Keratinocyte (primary cell): ENCODE measurements around the gene WDFY2. TPM values are rescaled to one million over a fixed set of nuclear protein-coding genes. Genes with fewer than 3 reads are reported as not detected.

Experiments
- DNase-seq: peaks from one replicate; pipeline ENCODE4 v3.0.0-alpha.2; 2011; ENCODE audit warnings: low read depth, missing footprints, low spot score
- FAIRE-seq: peaks from 2 replicates; lab custom pipeline; 2011; peaks lifted over from hg19 to GRCh38; lab: Jason Lieb, UNC
- H2AFZ ChIP-seq: 2 replicates; pipeline ENCODE4 v1.6.0; 2012; ENCODE audit warnings: low read length, control low read depth, inconsistent platforms; ENCODE audit not compliant: control insufficient read depth
- H3K27ac ChIP-seq: 2 replicates; pipeline ENCODE4 v1.5.1; 2011; ENCODE audit warnings: low read length; ENCODE audit not compliant: control insufficient read depth, insufficient read depth
- H3K27me3 ChIP-seq: 3 replicates; pipeline ENCODE4 v1.6.0; 2011; ENCODE audit warnings: low read length; ENCODE audit not compliant: control insufficient read depth, insufficient read depth; ENCODE audit errors: extremely low read depth
- H3K36me3 ChIP-seq, 2 experiments: 2 replicates in 1 of 2; 3 replicates in 1 of 2; pipeline ENCODE4 v1.5.1; 2011; ENCODE audit warnings: low read length in 2 of 2, mild to moderate bottlenecking in 1 of 2; ENCODE audit not compliant: control insufficient read depth in 2 of 2, insufficient read depth in 2 of 2; ENCODE audit errors: extremely low read depth in 1 of 2
- H3K4me1 ChIP-seq: 3 replicates; pipeline ENCODE4 v1.5.1; 2011; ENCODE audit warnings: low read length; ENCODE audit not compliant: control insufficient read depth, insufficient read depth; ENCODE audit errors: extremely low read depth
- H3K4me2 ChIP-seq: 3 replicates; pipeline ENCODE4 v1.6.0; 2011; ENCODE audit warnings: low read depth, low read length; ENCODE audit not compliant: control insufficient read depth, insufficient read depth; ENCODE audit errors: extremely low read depth
- H3K4me3 ChIP-seq, 3 experiments: fragments of 200-600 bp in 1 of 3; sonication (generic) in 1 of 3; 2 replicates in 2 of 3; 3 replicates in 1 of 3; pipeline ENCODE4 v1.5.1; 2011 to 2016; ENCODE audit warnings: low read length in 3 of 3, mild to moderate bottlenecking in 3 of 3, control low read depth in 2 of 3, inconsistent platforms in 1 of 3, low read depth in 1 of 3, mixed read lengths in 1 of 3, mixed run types in 1 of 3, moderate library complexity in 1 of 3; ENCODE audit not compliant: control insufficient read depth in 2 of 3, insufficient read depth in 2 of 3; ENCODE audit errors: extremely low read depth in 1 of 3
- H3K79me2 ChIP-seq: 2 replicates; pipeline ENCODE4 v1.6.0; 2012; ENCODE audit warnings: low read length; ENCODE audit not compliant: control insufficient read depth, insufficient read depth
- H3K9ac ChIP-seq: 3 replicates; pipeline ENCODE4 v1.6.0; 2011; ENCODE audit warnings: low read length; ENCODE audit not compliant: control insufficient read depth, insufficient read depth; ENCODE audit errors: extremely low read depth
- H3K9me1 ChIP-seq: 3 replicates; pipeline ENCODE4 v1.6.0; 2011; ENCODE audit warnings: low read length; ENCODE audit not compliant: control insufficient read depth, insufficient read depth; ENCODE audit errors: extremely low read depth
- H3K9me3 ChIP-seq: 2 replicates; pipeline ENCODE4 v1.5.1; 2012; ENCODE audit warnings: low read depth, low read length; ENCODE audit not compliant: control insufficient read depth
- H4K20me1 ChIP-seq: 3 replicates; pipeline ENCODE4 v1.6.0; 2011; ENCODE audit warnings: low read length; ENCODE audit not compliant: control insufficient read depth, insufficient read depth; ENCODE audit errors: extremely low read depth
- CTCF ChIP-seq, 3 experiments: IDR thresholded peaks in 1 of 3; conservative IDR thresholded peaks in 1 of 3; optimal IDR thresholded peaks in 1 of 3; 2 replicates in 2 of 3; 3 replicates in 1 of 3; pipeline versions ENCODE3 to v1.5.1; 2011; ENCODE audit warnings: low read length in 3 of 3, mild to moderate bottlenecking in 3 of 3, moderate library complexity in 2 of 3, control low read depth in 1 of 3, inconsistent platforms in 1 of 3; ENCODE audit not compliant: insufficient read depth in 2 of 3; ENCODE audit errors: extremely low read depth in 1 of 3
- EZH2 ChIP-seq: IDR thresholded peaks from one replicate; pipeline ENCODE4 v1.6.1; 2012; ENCODE audit warnings: inconsistent platforms, mild to moderate bottlenecking, low read length, moderate library complexity
- dilution Hi-C: fragments of 300-500 bp; cut with MboI; formaldehyde crosslinking; loops from one replicate; pipeline ENCODE4 v1.7.0; 2020; ENCODE audit warnings: low sequenced_read_pairs; ENCODE audit not compliant: extremely low pct_ligation_motif_present
- polyA plus RNA-seq, 5 experiments: library from polyadenylated mRNA; depleted of rRNA in 3 of 5; stranded (reverse) in 3 of 5; stranded (forward) in 1 of 5; unstranded in 1 of 5; fragments of >200 nt; gene quantifications; 1 replicate in 1 of 5; 2 replicates in 3 of 5; 3 replicates in 1 of 5; pipeline versions ENCODE4 v1.2.1 to v1.2.3, GENCODE V29; 2011 to 2012; ENCODE audit warnings: missing spikeins in 2 of 5, low read depth in 1 of 5, low replicate concordance in 1 of 5

Gene WDFY2
- polyA plus RNA-seq, 1 donor (not counting 4 experiments of a cell fraction or from before 2014, with no cell fraction given), result 18.6 TPM

DNA sequence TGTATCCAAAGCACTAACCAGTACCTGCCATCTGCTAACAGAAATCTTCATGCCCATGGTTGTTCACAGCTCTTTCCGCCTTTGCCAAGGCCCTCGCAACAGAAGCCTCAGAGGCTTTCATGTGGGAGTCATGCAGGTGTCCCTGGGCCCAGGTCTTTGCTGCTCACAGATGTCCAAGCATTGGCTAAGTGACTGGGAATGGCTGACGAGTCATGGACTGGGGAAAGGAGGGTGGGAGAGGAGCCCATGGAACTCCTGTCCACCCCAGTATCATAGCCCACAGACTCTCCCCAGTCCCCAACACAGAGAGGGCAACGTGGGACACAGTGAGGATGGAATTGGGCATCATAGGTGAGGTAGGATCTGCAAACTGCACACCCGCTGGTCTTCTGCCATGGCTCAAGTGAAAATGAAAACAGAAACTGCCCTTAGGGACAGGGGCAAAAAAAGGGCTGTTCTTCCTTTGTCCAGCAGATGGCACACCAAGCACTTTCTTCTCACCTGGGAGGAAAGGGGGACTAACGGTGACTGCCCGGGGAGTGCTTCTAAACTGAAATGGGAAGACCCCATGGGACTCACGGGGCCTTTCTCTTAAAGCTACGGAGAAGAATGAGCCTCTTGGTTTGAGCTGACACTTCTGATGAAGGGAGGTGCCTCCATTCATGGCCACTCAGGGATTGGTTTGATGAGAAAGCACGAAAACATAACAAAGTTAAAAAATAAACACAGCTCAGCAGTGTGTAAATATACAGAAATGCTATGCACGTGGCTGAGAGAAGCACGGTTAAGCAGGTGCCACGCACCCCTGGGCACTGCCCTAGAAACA lies 230.8 kb downstream of the WDFY2 start:
- peak overlapping the region; percentile 55 for H2AFZ ChIP-seq
- no peak for TF ChIP-seq EZH2
- TF ChIP-seq CTCF (optimal IDR thresholded peaks at IDR 0.05 in 1 of 3, IDR thresholded peaks at IDR 0.05 in 1 of 3, conservative IDR thresholded peaks at IDR 0.05 in 1 of 3; ENCODE audit: extremely low read depth in 1 of 3, insufficient read depth in 2 of 3, low read length in 3 of 3), result peak; percentile 85 to 91 (median 86)
- no peak for DNase-seq
- no peaks in the 10 kb centered on the region for H3K36me3 ChIP-seq
- H3K79me2 ChIP-seq, result no peaks in the 10 kb centered on the region
- peak overlapping the region; percentile 79 for H3K4me2 ChIP-seq
- peak overlapping the region in 1 of 3 experiments; percentile 30 for H3K4me3 ChIP-seq
- peaks cover 20% of the 10 kb centered on the region for H3K27me3 ChIP-seq
- no peak overlapping the region for H3K27ac ChIP-seq
- no peaks in the 10 kb centered on the region for H4K20me1 ChIP-seq
- no peaks in the 10 kb centered on the region for H3K9me3 ChIP-seq
- FAIRE-seq, result peak; percentile 91
- no peak overlapping the region for H3K9ac ChIP-seq
- H3K9me1 ChIP-seq, result no peaks in the 10 kb centered on the region
- dilution Hi-C loops, result no loop called here
- peaks cover 25% of the 10 kb centered on the region for H3K4me1 ChIP-seq

DNA sequence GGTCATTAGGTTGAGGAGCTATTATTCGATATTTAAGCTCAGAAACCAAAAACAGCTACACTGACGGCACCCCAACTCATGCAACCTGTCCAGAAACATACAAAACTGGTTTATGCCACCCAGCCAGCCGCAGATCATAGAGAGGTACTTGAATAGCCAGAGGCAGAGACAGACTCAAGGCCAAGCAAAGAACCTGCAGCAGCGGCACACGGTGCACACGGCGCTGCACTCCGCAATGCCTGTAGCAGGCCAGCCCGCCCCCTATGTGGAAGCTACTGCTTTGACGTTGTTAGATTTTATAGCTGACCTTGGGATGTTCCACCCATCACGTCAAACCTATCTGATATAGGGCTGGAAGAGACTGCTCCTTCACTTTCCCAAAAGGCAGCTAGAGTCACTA lies 231.6 kb downstream of the WDFY2 start:
- Histone ChIP-seq H2AFZ (no peak overlapping the region), H3K79me2 (no peaks in the 10 kb centered on the region), H3K9me1 (no peaks in the 10 kb centered on the region), H3K36me3 (no peaks in the 10 kb centered on the region), H3K9me3 (no peaks in the 10 kb centered on the region), H3K4me1 (peaks cover 25% of the 10 kb centered on the region), H3K27me3 (peaks cover 21% of the 10 kb centered on the region), H3K4me3 (no peak overlapping the region), H3K4me2 (peak overlapping the region; percentile 79), H3K9ac (no peak overlapping the region), H3K27ac (no peak overlapping the region), H4K20me1 (no peaks in the 10 kb centered on the region)
- DNase-seq, result no peak
- no peak for FAIRE-seq
- TF ChIP-seq CTCF (optimal IDR thresholded peaks at IDR 0.05 in 1 of 3, IDR thresholded peaks at IDR 0.05 in 1 of 3, conservative IDR thresholded peaks at IDR 0.05 in 1 of 3; ENCODE audit: extremely low read depth in 1 of 3, insufficient read depth in 2 of 3, low read length in 3 of 3) (peak in 1 of 3 experiments; percentile 15), EZH2 (no peak)
- dilution Hi-C loops, result no loop called here
